ENCODE results near the gene KISS1R. TPM values are rescaled to one million over a fixed set of nuclear protein-coding genes. Genes with fewer than 3 reads are reported as not detected.

The KISS1R gene
- total RNA-seq, 1 experiment from 2014 or later, result 16.6 TPM

DNA sequence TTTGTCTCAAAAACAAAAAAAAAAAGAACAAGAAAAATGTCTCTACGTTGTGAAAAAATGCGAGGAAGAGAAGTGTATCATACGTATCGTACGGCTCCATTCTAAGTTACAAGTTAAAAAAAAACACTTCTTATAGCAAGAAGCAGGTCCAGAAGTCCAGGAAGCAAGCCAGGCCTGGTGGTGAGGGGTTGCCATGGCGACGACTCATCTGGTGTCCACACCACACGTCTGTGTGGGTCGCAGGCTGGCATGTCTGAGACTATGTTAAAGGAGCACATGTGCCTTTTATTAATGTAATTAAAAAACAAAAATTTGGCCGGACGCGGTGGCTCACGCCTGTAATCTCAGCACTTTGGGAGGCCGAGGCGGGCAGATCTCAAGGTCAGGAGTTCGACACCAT is 30.1 kb upstream of the KISS1R start:
- intact Hi-C loops (cut with micrococcal nuclease; ENCODE audit: unreplicated experiment), result no loop called here
- no peak for DNase-seq
- no peak overlapping the region for H3K27ac Mint-ChIP-seq (ENCODE audit: unreplicated experiment)
- no peaks in the 10 kb centered on the region for H3K9me3 Mint-ChIP-seq (ENCODE audit: unreplicated experiment)
- peaks cover 14% of the 10 kb centered on the region for H3K4me1 ChIP-seq
- no peaks in the 10 kb centered on the region for H3K9me3 ChIP-seq
- H3K4me3 ChIP-seq (ENCODE audit: low read depth, low read length), result no peak overlapping the region
- H3K4me3 Mint-ChIP-seq (ENCODE audit: unreplicated experiment), result no peak overlapping the region
- H3K36me3 ChIP-seq (ENCODE audit: control insufficient read depth, insufficient read depth, low read length), result peaks cover 3% of the 10 kb centered on the region
- H3K27me3 ChIP-seq (replicated peaks; ENCODE audit: control insufficient read depth, insufficient read depth, low read length), result no peaks in the 10 kb centered on the region
- no TSS peak for BruUV-seq (replicated peaks)
- POLR2A ChIA-PET, result no interaction called here
- CTCF ChIA-PET, result no interaction called here
- H3K27me3 Mint-ChIP-seq (ENCODE audit: insufficient read depth, unreplicated experiment), result no peaks in the 10 kb centered on the region
- H3K36me3 Mint-ChIP-seq (ENCODE audit: insufficient read depth, unreplicated experiment), result peaks cover 39% of the 10 kb centered on the region
- H3K4me1 Mint-ChIP-seq (ENCODE audit: low read depth, unreplicated experiment), result no peaks in the 10 kb centered on the region
- TF ChIP-seq CTCF (IDR thresholded peaks at IDR 0.05; ENCODE audit: insufficient read depth in 1 of 2, low read depth in 1 of 2, low read length in 1 of 2, severe bottlenecking in 1 of 2, unreplicated experiment in 1 of 2), result no peak

GRCh38 chr19:887599-887998 is 29.5 kb upstream of the KISS1R start:
- Histone ChIP-seq H3K36me3 (ENCODE audit: control insufficient read depth, insufficient read depth, low read length) (peaks cover 2% of the 10 kb centered on the region), H3K4me3 (ENCODE audit: low read depth, low read length) (no peak overlapping the region), H3K27me3 (replicated peaks; ENCODE audit: control insufficient read depth, insufficient read depth, low read length) (no peaks in the 10 kb centered on the region), H3K4me1 (peaks cover 14% of the 10 kb centered on the region), H3K9me3 (no peaks in the 10 kb centered on the region)
- ChIA-PET CTCF (no interaction called here), POLR2A (no interaction called here)
- peaks cover 33% of the 10 kb centered on the region for H3K36me3 Mint-ChIP-seq (ENCODE audit: insufficient read depth, unreplicated experiment)
- no peaks in the 10 kb centered on the region for H3K9me3 Mint-ChIP-seq (ENCODE audit: unreplicated experiment)
- BruUV-seq (replicated peaks), result no TSS peak
- intact Hi-C loops (cut with micrococcal nuclease; ENCODE audit: unreplicated experiment), result no loop called here
- no peaks in the 10 kb centered on the region for H3K27me3 Mint-ChIP-seq (ENCODE audit: insufficient read depth, unreplicated experiment)
- H3K4me3 Mint-ChIP-seq (ENCODE audit: unreplicated experiment), result no peak overlapping the region
- H3K27ac Mint-ChIP-seq (ENCODE audit: unreplicated experiment), result no peak overlapping the region
- DNase-seq, result no peak
- no peak for TF ChIP-seq CTCF (IDR thresholded peaks at IDR 0.05; ENCODE audit: insufficient read depth in 1 of 2, low read depth in 1 of 2, low read length in 1 of 2, severe bottlenecking in 1 of 2, unreplicated experiment in 1 of 2)
- no peaks in the 10 kb centered on the region for H3K4me1 Mint-ChIP-seq (ENCODE audit: low read depth, unreplicated experiment)

- Mint-ChIP-seq H3K9me3 (ENCODE audit: unreplicated experiment) (no peaks in the 10 kb centered on the region), H3K27me3 (ENCODE audit: insufficient read depth, unreplicated experiment) (no peaks in the 10 kb centered on the region), H3K36me3 (ENCODE audit: insufficient read depth, unreplicated experiment) (peaks cover 38% of the 10 kb centered on the region), H3K4me1 (ENCODE audit: low read depth, unreplicated experiment) (no peaks in the 10 kb centered on the region), H3K4me3 (ENCODE audit: unreplicated experiment) (no peak overlapping the region), H3K27ac (ENCODE audit: unreplicated experiment) (no peak overlapping the region)
- BruUV-seq (replicated peaks), result TSS peak; percentile 25
- Histone ChIP-seq H3K4me3 (ENCODE audit: low read depth, low read length) (no peak overlapping the region), H3K27me3 (replicated peaks; ENCODE audit: control insufficient read depth, insufficient read depth, low read length) (no peaks in the 10 kb centered on the region), H3K4me1 (peaks cover 11% of the 10 kb centered on the region), H3K36me3 (ENCODE audit: control insufficient read depth, insufficient read depth, low read length) (peaks cover 2% of the 10 kb centered on the region), H3K9me3 (no peaks in the 10 kb centered on the region)
- POLR2A ChIA-PET, result no interaction called here
- intact Hi-C loops (cut with micrococcal nuclease; ENCODE audit: unreplicated experiment), result no loop called here
- no peak for DNase-seq
- CTCF ChIA-PET, result interaction anchor here (0.6 kb wide), 1 partner anchor 89 kb away, joined by 14 read pairs; no protein-coding TSS in a partner anchor
- no peak for TF ChIP-seq CTCF (IDR thresholded peaks at IDR 0.05; ENCODE audit: insufficient read depth in 1 of 2, low read depth in 1 of 2, low read length in 1 of 2, severe bottlenecking in 1 of 2, unreplicated experiment in 1 of 2)
These were observed 28.4 kb upstream of the KISS1R start for GRCh38 chr19:888581-889385.
